Fibroblast of peridontal ligament (primary cell): ENCODE results near the gene PPP1R3E.
A peak's percentile ranks its signal among the peaks of the same experiment; 100 is the strongest.

Experiments
- DNase-seq: peaks from one replicate; pipeline ENCODE4 v3.0.0-alpha.2; 2010; ENCODE audit errors: extremely low read depth

PPP1R3E gene

GRCh38 chr14:23248601-23249000, 54.1 kb downstream of the PPP1R3E start:
- peak; percentile 20 for DNase-seq
